GM21423 (cell line): ENCODE data around the gene HGFAC.
"Not testable (repeated sequence)": the region's sequence is repeated elsewhere in the genome, so short reads cannot be mapped to it uniquely, and the experiment has no call there.

Source experiments
- ATAC-seq: cut with Tn5 transposase; IDR thresholded peaks from one replicate; pipeline ENCODE4 v1.9.1; 2021; ENCODE audit warnings: mild to moderate bottlenecking, moderate library complexity; ENCODE audit not compliant: unreplicated experiment

HGFAC gene

GRCh38 chr4:3440011-3440410, 1.8 kb upstream of the HGFAC start:
- no peak for ATAC-seq

DNA sequence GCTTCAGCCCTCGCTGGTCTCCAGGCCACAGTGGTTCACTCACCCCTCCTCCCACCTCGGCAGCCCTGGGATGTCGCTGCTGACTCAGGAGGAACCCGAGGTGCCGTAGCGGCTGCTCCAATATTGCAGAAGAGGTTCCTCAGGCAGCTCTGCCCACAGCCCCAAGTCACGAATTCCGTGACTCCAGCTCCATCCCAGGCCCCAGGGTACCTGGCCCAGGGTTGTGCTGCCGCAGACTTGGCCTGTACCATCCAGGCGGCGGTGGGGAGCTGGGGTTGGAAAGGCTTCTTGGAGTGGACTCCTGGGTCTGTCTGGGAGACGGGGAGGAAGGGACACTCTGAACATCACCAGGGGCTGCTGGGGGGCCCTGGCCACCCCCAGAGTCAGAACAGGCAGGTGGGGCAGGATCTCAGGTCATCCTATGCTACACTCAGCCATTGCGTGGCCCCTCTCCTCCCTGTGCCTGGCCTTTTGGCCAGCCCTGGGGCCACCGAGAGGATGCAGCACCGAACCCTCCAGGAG, 728 bp upstream of the HGFAC start:
- no peak for ATAC-seq

- no peak for ATAC-seq
These were observed 741 bp downstream of the HGFAC start for GRCh38 chr4:3442460-3442958.

DNA sequence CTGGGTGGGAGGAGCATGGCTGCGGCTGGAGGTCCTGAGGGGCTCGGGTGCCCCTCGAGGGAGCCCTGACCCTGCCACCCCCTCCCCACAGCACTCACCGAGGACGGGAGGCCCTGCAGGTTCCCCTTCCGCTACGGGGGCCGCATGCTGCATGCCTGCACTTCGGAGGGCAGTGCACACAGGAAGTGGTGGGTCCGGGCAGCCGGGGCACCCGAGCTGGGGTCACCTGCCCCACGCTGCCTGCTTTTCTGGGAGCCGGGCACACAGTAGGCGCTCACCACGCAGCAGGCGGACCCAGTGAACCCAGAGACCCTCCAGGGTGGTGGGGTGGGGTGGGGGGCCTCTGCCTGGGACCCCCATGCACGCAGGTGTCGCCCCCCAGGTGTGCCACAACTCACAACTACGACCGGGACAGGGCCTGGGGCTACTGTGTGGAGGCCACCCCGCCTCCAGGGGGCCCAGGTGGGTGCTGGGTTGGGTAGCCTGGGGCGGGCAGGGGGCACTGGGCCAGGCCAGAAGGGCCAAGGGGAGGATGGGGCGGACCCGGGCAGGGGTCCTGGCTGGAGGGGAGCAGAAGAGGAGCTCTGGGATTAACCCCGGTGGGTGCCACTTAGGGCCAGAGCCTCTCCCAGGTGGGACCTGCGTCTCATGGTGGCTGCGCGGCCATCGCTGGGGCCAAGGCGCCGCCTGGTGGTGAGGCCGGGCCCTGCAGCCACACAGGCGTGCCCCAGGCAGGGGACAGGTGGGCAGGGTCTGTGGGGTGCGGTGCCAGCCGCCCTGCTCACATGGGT, 1.4 kb downstream of the HGFAC start:
- no peak for ATAC-seq

DNA sequence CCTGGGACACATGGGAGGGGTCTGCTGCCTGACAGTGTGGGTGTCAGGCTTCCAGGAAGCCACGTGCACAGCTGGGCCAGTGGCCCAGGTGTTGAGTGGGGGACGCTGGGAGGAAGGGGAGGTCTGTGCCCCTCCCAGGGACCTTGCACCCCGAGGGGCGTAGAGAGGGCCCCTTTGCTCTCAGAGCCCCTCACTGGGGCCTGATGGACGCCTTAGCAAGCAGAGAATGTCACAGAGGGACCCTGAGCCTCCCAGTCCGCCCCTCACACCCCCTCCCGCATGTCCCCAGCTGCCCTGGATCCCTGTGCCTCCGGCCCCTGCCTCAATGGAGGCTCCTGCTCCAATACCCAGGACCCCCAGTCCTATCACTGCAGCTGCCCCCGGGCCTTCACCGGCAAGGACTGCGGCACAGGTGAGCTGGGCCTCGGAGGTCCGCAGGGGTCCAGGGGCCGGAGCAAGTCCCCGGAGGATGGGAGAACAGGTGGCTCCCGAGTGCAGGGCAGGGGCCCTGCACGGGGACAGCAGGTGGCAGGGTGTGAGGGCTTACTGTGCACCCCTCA, 2.1 kb downstream of the HGFAC start:
- ATAC-seq = no peak

DNA sequence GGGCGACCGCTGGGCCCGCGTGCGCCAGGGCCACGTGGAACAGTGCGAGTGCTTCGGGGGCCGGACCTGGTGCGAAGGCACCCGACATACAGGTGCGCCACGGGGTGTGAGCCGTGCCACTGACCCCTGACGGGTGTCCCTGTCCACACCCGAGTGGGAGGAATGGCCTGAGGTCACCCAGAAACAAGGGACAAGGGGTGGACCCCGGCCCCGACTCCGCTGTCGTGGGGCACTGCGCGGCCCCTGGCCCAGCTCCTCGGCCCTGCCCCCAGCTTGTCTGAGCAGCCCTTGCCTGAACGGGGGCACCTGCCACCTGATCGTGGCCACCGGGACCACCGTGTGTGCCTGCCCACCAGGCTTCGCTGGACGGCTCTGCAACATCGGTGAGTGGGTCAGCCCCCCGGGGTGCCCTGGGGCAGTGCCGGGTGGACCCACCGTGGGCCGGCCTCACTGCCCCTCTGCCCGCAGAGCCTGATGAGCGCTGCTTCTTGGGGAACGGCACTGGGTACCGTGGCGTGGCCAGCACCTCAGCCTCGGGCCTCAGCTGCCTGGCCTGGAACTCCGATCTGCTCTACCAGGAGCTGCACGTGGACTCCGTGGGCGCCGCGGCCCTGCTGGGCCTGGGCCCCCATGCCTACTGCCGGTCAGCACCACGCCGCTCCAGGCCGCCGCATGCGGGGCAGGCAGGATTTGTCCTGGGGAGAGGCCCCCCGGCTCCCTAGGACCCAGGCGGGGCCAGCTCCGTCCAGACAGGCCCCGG, 2.8 kb downstream of the HGFAC start:
- no peak for ATAC-seq

DNA sequence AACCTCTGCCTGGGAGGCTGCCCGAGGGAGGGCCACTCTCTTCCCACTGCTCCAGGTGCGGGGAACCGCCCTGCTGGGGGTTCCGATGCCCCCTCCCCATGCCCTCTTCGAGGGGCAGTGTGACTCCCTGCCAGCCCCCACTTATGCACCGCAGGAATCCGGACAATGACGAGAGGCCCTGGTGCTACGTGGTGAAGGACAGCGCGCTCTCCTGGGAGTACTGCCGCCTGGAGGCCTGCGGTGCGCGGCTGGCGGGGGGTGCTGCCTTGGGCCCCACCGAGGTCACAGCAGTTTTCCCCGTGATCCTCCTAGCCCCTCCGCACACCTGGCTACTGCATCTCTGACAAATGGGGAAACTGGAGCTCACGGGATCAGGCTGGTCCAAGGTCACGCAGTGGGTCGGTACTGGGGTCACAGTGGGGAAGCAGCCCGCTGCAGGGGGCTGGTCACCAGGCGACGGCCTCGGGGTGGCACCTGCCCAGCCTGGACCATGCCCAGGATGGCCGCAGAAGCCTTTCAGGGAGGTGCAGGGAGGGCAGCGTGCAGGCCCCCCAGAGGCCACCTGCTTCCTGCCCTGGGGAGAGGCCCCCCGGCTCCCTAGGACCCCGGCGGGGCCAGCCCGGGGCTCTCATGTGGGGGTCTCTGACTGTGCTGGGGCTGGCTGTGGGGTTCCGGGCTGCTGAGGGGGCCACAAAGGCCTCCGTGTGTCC, 3.5 kb downstream of the HGFAC start:
- ATAC-seq = no peak

GRCh38 chr4:3445829-3446545, 4.2 kb downstream of the HGFAC start:
- no peak for ATAC-seq

GRCh38 chr4:3446631-3447320, 5.0 kb downstream of the HGFAC start:
- ATAC-seq = no peak

- ATAC-seq = no peak
These were observed 5.9 kb downstream of the HGFAC start for GRCh38 chr4:3447431-3448395.

- ATAC-seq = no peak
These were observed 7.3 kb downstream of the HGFAC start for GRCh38 chr4:3449047-3449573.

DNA sequence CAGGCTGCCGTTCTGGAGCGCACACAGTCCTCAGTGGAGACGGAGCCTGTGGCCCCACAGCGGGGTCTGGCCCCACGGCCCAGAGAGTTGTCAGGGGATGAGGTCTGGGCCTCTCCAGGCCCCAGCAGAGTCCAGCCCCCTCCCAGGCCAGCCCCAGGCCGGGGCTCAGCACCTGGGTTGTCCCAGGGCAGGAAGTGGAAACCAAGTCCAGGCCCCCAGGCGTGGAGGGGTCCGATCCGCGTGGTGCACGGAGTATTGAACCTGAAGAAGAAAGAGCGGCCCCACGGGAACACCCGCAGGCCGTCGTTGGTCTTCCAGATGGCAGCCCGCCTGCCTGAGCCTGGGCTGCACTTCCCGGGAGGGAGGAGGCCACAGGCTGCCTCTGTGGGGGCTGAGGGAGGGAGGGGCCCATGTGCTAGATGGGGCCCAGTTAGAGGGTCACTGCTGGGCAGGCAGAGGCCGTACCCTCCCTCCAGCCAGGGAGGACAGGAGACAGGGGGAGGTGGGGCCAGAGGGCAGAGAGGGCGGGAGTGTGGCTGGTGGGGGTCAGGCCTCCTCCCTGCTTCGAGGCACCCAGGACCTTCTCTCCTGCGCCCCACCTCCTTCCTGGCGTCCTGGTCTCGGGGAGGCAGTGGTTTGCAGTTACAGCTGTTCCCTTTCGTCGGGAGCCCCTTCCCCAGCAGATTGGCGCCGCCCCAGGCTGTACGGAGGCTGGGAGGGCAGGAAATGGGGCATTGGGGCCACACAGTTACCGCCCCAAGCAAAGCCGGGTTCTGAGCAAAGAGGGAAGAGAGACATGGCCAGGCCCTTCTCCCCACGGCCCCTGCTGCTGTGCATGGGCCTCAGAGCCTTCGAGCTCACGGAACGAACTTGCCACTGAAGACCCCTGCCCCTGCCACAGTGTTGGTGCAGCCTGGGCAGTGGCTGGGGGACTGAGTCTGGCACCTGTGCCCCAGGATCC, 8.1 kb downstream of the HGFAC start:
- no peak for ATAC-seq

DNA sequence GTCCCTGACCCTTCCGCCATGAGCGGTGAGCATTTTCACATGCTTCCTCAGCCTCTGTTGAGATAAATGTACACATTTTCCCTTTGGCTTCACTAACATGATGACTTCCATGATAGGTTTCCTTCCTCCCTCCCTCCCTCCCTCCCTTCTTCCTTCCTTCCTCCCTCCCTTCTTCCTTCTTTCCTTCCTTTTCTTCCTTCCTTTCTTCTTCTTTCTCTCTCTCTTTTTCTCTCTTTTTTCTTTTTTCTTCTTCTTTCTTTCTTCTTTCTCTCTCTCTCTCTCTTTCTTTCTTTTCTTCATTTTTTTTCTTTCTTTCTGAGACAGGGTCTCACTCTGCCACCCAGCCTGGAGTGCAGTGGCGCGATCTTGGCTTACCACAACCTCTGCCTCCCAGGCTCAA, 8.9 kb downstream of the HGFAC start:
- ATAC-seq = no peak

- no peak for ATAC-seq
These were observed 10.2 kb downstream of the HGFAC start for GRCh38 chr4:3451956-3452355.

DNA sequence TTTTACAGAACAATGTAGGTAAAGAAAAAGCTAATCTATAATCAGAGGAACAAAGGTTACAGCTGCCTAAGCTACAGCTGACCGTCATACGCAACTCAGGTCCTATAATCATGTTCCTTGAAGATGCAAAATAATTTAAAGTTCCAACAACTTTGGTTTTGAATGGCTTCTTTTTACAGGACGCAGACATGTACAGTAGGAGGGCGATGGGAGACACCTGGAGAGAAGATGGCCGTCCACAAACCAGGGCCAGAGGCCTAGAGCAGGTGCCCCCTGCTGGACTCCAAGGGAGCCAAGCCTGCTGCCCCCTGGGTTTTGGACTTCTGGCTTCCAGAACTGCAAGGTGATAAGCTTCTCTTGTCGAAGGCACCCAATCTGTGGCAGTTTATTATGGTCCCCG, 10.6 kb downstream of the HGFAC start:
- ATAC-seq = no peak

DNA sequence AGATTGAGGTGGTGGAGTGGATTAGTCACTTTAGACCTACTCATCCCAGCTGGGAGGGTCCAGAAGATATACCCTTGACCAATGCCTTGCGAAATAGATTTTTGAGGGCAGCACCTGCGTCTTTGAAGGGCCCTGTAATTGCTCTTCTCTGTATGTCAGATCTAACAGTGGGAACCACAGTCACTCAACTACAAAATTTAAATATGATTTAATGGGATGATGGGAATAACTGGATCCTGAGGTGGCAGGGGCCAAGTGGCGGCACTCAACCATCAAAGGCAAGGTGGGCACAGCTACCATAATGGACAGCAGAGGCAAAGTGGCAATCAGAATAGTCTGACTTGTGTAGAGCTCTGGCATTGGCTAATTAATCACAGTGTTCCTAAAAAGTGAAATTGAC, 13.8 kb downstream of the HGFAC start:
- not testable (repeated sequence) for ATAC-seq

DNA sequence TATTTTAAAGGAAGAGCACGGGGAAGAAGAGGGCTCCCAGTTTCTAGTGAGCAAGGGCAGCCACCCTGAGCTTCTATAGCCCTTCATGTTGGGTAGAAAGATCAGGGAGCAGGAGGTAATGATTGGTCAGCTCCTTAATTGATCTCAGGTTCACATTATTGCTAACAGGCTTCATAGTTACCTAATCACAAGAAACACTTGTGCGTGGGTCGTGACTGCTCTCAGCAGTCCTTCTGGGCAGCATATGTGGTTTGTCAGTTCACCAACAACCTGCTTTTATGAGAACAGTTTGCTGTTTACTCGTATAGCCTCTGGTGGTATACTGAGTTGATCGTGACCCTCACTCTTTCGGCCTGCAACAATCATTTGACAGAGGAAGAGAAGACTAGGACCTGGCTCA, 16.6 kb downstream of the HGFAC start:
- no peak for ATAC-seq
